ENCODE data around the gene PCBP3.

The PCBP3 gene

GRCh38 chr21:45863267-45863666 lies 219.7 kb downstream of the PCBP3 start:
- Mint-ChIP-seq H3K4me1 (ENCODE audit: low read depth in 2 of 2) (peaks cover 0 to 2% of the 10 kb centered on the region in 2 donors), H3K36me3 (ENCODE audit: insufficient read depth) (no peaks in the 10 kb centered on the region), H3K27me3 (peaks cover 18 to 66% of the 10 kb centered on the region in 2 donors), H3K9me3 (no peaks in the 10 kb centered on the region), H3K27ac (no peak overlapping the region), H3K4me3 (no peak overlapping the region)
- no peak for ATAC-seq (replicated peaks)
- DNase-seq, result no peak

- Mint-ChIP-seq H3K4me3 (no peak overlapping the region), H3K4me1 (ENCODE audit: low read depth in 2 of 2) (peaks cover 0 to 2% of the 10 kb centered on the region in 2 donors), H3K27me3 (peaks cover 13 to 61% of the 10 kb centered on the region in 2 donors), H3K27ac (no peak overlapping the region), H3K36me3 (ENCODE audit: insufficient read depth) (no peaks in the 10 kb centered on the region), H3K9me3 (no peaks in the 10 kb centered on the region)
- DNase-seq (no peak), ATAC-seq (replicated peaks) (no peak)
These were observed 220.2 kb downstream of the PCBP3 start for GRCh38 chr21:45863751-45864150.

GRCh38 chr21:45864436-45864835 lies 220.9 kb downstream of the PCBP3 start:
- peaks cover 0 to 3% of the 10 kb centered on the region in 2 donors for H3K4me1 Mint-ChIP-seq (ENCODE audit: low read depth in 2 of 2)
- DNase-seq (no peak), ATAC-seq (replicated peaks) (no peak)
- peaks cover 12 to 54% of the 10 kb centered on the region in 2 donors for H3K27me3 Mint-ChIP-seq
- no peak overlapping the region for H3K27ac Mint-ChIP-seq
- no peak overlapping the region for H3K4me3 Mint-ChIP-seq
- H3K36me3 Mint-ChIP-seq (ENCODE audit: insufficient read depth), result no peaks in the 10 kb centered on the region
- H3K9me3 Mint-ChIP-seq, result no peaks in the 10 kb centered on the region

- DNase-seq, result no peak
- peaks cover 12 to 49% of the 10 kb centered on the region in 2 donors for H3K27me3 Mint-ChIP-seq
- no peak overlapping the region for H3K27ac Mint-ChIP-seq
- H3K4me3 Mint-ChIP-seq, result no peak overlapping the region
- no peaks in the 10 kb centered on the region for H3K36me3 Mint-ChIP-seq (ENCODE audit: insufficient read depth)
- peaks cover 0 to 3% of the 10 kb centered on the region in 2 donors for H3K4me1 Mint-ChIP-seq (ENCODE audit: low read depth in 2 of 2)
- H3K9me3 Mint-ChIP-seq, result no peaks in the 10 kb centered on the region
- ATAC-seq (replicated peaks), result no peak
These were observed 221.7 kb downstream of the PCBP3 start for GRCh38 chr21:45865106-45865835.

GRCh38 chr21:45866551-45866950 lies 223.0 kb downstream of the PCBP3 start:
- ATAC-seq (replicated peaks), result no peak
- peaks cover 13 to 45% of the 10 kb centered on the region in 2 donors for H3K27me3 Mint-ChIP-seq
- no peak overlapping the region for H3K4me3 Mint-ChIP-seq

GRCh38 chr21:45867041-45867666 lies 223.6 kb downstream of the PCBP3 start:
- Mint-ChIP-seq H3K9me3 (no peaks in the 10 kb centered on the region), H3K36me3 (ENCODE audit: insufficient read depth) (no peaks in the 10 kb centered on the region), H3K4me1 (ENCODE audit: low read depth in 2 of 2) (peaks cover 0 to 2% of the 10 kb centered on the region in 2 donors), H3K27me3 (peaks cover 11 to 47% of the 10 kb centered on the region in 2 donors), H3K27ac (no peak overlapping the region), H3K4me3 (no peak overlapping the region)
- no peak for DNase-seq
- no peak for ATAC-seq (replicated peaks)

More at GRCh38 chr21:45866551-45866950, 223.0 kb downstream of the PCBP3 start:
- Mint-ChIP-seq H3K4me1 (ENCODE audit: low read depth in 2 of 2) (peaks cover 0 to 2% of the 10 kb centered on the region in 2 donors), H3K36me3 (ENCODE audit: insufficient read depth) (no peaks in the 10 kb centered on the region), H3K27ac (no peak overlapping the region), H3K9me3 (no peaks in the 10 kb centered on the region)
- DNase-seq, result no peak

- Mint-ChIP-seq H3K27ac (no peak overlapping the region), H3K4me1 (ENCODE audit: low read depth in 2 of 2) (peaks cover 0 to 2% of the 10 kb centered on the region in 2 donors), H3K36me3 (ENCODE audit: insufficient read depth) (no peaks in the 10 kb centered on the region), H3K4me3 (no peak overlapping the region), H3K9me3 (no peaks in the 10 kb centered on the region), H3K27me3 (peaks cover 16 to 49% of the 10 kb centered on the region in 2 donors)
- no peak for DNase-seq
- no peak for ATAC-seq (replicated peaks)
These were observed 224.2 kb downstream of the PCBP3 start for GRCh38 chr21:45867671-45868081.

GRCh38 chr21:45868086-45868485 lies 224.6 kb downstream of the PCBP3 start:
- peaks cover 0 to 2% of the 10 kb centered on the region in 2 donors for H3K4me1 Mint-ChIP-seq (ENCODE audit: low read depth in 2 of 2)
- DNase-seq (no peak), ATAC-seq (replicated peaks) (no peak)
- no peaks in the 10 kb centered on the region for H3K9me3 Mint-ChIP-seq
- no peaks in the 10 kb centered on the region for H3K36me3 Mint-ChIP-seq (ENCODE audit: insufficient read depth)
- H3K27ac Mint-ChIP-seq, result no peak overlapping the region
- H3K27me3 Mint-ChIP-seq, result peaks cover 20 to 49% of the 10 kb centered on the region in 2 donors
- H3K4me3 Mint-ChIP-seq, result no peak overlapping the region

- ATAC-seq (replicated peaks), result no peak
- Mint-ChIP-seq H3K9me3 (no peaks in the 10 kb centered on the region), H3K27ac (no peak overlapping the region), H3K4me3 (no peak overlapping the region), H3K27me3 (peaks cover 24 to 49% of the 10 kb centered on the region in 2 donors), H3K4me1 (ENCODE audit: low read depth in 2 of 2) (peaks cover 0 to 2% of the 10 kb centered on the region in 2 donors), H3K36me3 (ENCODE audit: insufficient read depth) (no peaks in the 10 kb centered on the region)
- DNase-seq, result no peak
These were observed 225.0 kb downstream of the PCBP3 start for GRCh38 chr21:45868488-45868887.

GRCh38 chr21:45869121-45870007 lies 225.8 kb downstream of the PCBP3 start:
- peaks cover 28 to 49% of the 10 kb centered on the region in 2 donors for H3K27me3 Mint-ChIP-seq
- no peak overlapping the region for H3K27ac Mint-ChIP-seq
- H3K4me1 Mint-ChIP-seq (ENCODE audit: low read depth in 2 of 2), result peaks cover 0 to 3% of the 10 kb centered on the region in 2 donors
- H3K36me3 Mint-ChIP-seq (ENCODE audit: insufficient read depth), result no peaks in the 10 kb centered on the region
- H3K9me3 Mint-ChIP-seq, result no peaks in the 10 kb centered on the region
- H3K4me3 Mint-ChIP-seq, result no peak overlapping the region
- no peak for DNase-seq
- no peak for ATAC-seq (replicated peaks)

GRCh38 chr21:45870421-45870820 lies 226.9 kb downstream of the PCBP3 start:
- ATAC-seq (replicated peaks) (no peak), DNase-seq (no peak)
- Mint-ChIP-seq H3K4me1 (ENCODE audit: low read depth in 2 of 2) (peaks cover 0 to 3% of the 10 kb centered on the region in 2 donors), H3K36me3 (ENCODE audit: insufficient read depth) (no peaks in the 10 kb centered on the region), H3K27me3 (peaks cover 28 to 52% of the 10 kb centered on the region in 2 donors), H3K9me3 (no peaks in the 10 kb centered on the region), H3K4me3 (no peak overlapping the region), H3K27ac (no peak overlapping the region)

- Mint-ChIP-seq H3K4me1 (ENCODE audit: low read depth in 2 of 2) (peaks cover 0 to 3% of the 10 kb centered on the region in 2 donors), H3K27me3 (peaks cover 28 to 52% of the 10 kb centered on the region in 2 donors), H3K4me3 (no peak overlapping the region), H3K36me3 (ENCODE audit: insufficient read depth) (no peaks in the 10 kb centered on the region), H3K9me3 (no peaks in the 10 kb centered on the region), H3K27ac (no peak overlapping the region)
- ATAC-seq (replicated peaks) (no peak), DNase-seq (no peak)
These were observed 227.5 kb downstream of the PCBP3 start for GRCh38 chr21:45870851-45871615.

Measured in effector memory CD8-positive, alpha-beta T cell (primary cell).